ENCODE results near the gene HDAC9. TPM values are rescaled to one million over a fixed set of nuclear protein-coding genes. Genes with fewer than 3 reads are reported as not detected.

HDAC9 gene
- total RNA-seq, 4 donors from 2014 or later: 3.4 to 7.2 (median 4.5) TPM

DNA sequence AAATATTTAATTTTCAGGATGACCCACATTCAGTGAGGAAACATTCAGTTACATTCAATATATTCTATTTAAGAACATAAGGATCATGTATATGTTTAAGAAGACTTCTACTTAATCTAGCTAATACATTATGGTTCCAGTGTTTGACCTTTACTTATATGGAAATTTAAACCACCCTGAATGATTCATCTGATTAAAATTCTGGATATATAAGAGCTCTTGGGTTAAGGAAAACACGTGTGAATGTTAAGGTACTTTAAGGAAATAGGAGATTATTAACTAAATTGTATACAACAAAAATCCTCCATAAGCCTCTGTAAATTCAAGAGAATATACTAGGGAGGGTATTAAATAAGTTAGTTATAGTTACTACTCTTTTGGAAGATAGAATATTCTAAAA, 40.9 kb downstream of the HDAC9 start:
- peaks cover 3% of the 10 kb centered on the region for H3K4me1 ChIP-seq
- no peaks in the 10 kb centered on the region for H3K9me3 ChIP-seq
- no peak for DNase-seq (ENCODE audit: low spot score in 2 of 2)
- H3K27me3 ChIP-seq: no peaks in the 10 kb centered on the region
- H3K27ac ChIP-seq: no peak overlapping the region
- H3K4me3 ChIP-seq: no peak overlapping the region
- TF ChIP-seq POLR2A (IDR thresholded peaks at IDR 0.05) (no peak), POLR2AphosphoS5 (IDR thresholded peaks at IDR 0.05) (no peak), EP300 (IDR thresholded peaks at IDR 0.05) (no peak)
- TF ChIP-seq, protein P1, sequence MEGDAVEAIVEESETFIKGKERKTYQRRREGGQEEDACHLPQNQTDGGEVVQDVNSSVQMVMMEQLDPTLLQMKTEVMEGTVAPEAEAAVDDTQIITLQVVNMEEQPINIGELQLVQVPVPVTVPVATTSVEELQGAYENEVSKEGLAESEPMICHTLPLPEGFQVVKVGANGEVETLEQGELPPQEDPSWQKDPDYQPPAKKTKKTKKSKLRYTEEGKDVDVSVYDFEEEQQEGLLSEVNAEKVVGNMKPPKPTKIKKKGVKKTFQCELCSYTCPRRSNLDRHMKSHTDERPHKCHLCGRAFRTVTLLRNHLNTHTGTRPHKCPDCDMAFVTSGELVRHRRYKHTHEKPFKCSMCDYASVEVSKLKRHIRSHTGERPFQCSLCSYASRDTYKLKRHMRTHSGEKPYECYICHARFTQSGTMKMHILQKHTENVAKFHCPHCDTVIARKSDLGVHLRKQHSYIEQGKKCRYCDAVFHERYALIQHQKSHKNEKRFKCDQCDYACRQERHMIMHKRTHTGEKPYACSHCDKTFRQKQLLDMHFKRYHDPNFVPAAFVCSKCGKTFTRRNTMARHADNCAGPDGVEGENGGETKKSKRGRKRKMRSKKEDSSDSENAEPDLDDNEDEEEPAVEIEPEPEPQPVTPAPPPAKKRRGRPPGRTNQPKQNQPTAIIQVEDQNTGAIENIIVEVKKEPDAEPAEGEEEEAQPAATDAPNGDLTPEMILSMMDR (IDR thresholded peaks at IDR 0.05): no peak
- 57% methylated on average over 1 of the region's 1 CpG for WGBS
- H3K36me3 ChIP-seq: no peaks in the 10 kb centered on the region

DNA sequence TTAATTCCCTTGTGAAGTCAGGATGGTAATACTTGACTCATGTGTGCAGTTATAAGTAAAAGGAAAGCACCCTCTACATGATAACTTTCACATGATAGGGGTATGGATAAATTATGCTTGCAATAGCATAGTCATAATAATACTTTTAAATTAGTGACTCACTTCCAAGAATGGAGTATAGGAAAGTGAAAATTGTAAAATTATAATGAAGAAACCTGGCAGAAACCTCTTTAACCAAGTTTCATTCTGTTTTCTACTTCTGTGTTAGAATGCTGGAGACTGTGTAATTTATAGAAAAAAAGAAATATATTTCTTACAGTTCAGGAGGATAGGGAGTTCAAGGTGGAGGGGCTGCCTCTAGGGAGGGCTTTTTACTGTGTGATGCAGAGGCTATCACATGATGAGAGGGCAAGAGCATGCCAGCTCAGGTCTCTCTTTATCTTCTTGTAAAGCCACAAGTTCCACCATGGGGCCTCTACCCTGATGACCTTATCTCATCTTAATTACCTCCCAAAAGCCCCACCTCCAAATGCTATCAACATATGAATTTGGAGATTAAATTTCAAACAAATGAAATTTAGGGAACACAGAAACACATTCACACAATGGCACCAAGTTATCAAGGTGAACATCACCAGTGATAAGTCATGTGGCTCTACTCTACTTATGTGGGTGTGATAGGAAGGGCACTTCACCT, 43.2 kb downstream of the HDAC9 start:
- TF ChIP-seq, protein P1 (IDR thresholded peaks at IDR 0.05): no peak
- no peak for TF ChIP-seq EP300 (IDR thresholded peaks at IDR 0.05)
- no peak for TF ChIP-seq POLR2AphosphoS5 (IDR thresholded peaks at IDR 0.05)
- no peak for TF ChIP-seq POLR2A (IDR thresholded peaks at IDR 0.05)
- Histone ChIP-seq H3K9me3 (no peaks in the 10 kb centered on the region), H3K4me3 (no peak overlapping the region), H3K27ac (no peak overlapping the region), H3K36me3 (no peaks in the 10 kb centered on the region), H3K27me3 (no peaks in the 10 kb centered on the region), H3K4me1 (peaks cover 3% of the 10 kb centered on the region)
- DNase-seq (ENCODE audit: low spot score in 2 of 2): no peak

DNA sequence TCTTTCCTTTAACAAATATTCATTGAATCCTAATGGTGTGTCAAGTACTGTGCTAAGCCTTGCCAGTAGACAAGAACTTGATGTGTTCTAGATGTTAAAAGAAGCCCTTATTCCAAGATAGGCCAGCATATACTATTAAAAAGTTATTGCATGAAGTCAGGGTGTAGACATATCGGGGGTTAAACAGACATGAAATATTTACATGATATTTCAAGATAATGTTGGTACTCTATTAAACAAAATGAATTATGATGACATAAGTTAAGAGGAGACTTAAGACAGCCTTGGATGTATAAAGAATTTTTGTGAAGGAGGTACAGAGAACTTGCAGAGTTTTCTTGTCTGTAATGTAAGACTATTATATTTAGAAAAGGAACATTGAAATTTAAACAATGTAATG, 44.8 kb downstream of the HDAC9 start:
- Histone ChIP-seq H3K27ac (no peak overlapping the region), H3K9me3 (no peaks in the 10 kb centered on the region), H3K27me3 (no peaks in the 10 kb centered on the region), H3K4me1 (peaks cover 3% of the 10 kb centered on the region), H3K36me3 (no peaks in the 10 kb centered on the region), H3K4me3 (no peak overlapping the region)
- 94% methylated on average over 1 of the region's 1 CpG for WGBS
- no peak for DNase-seq (ENCODE audit: low spot score in 2 of 2)
- TF ChIP-seq, protein P1 (IDR thresholded peaks at IDR 0.05): no peak
- no peak for TF ChIP-seq POLR2A (IDR thresholded peaks at IDR 0.05)
- TF ChIP-seq POLR2AphosphoS5 (IDR thresholded peaks at IDR 0.05): no peak
- no peak for TF ChIP-seq EP300 (IDR thresholded peaks at IDR 0.05)

DNA sequence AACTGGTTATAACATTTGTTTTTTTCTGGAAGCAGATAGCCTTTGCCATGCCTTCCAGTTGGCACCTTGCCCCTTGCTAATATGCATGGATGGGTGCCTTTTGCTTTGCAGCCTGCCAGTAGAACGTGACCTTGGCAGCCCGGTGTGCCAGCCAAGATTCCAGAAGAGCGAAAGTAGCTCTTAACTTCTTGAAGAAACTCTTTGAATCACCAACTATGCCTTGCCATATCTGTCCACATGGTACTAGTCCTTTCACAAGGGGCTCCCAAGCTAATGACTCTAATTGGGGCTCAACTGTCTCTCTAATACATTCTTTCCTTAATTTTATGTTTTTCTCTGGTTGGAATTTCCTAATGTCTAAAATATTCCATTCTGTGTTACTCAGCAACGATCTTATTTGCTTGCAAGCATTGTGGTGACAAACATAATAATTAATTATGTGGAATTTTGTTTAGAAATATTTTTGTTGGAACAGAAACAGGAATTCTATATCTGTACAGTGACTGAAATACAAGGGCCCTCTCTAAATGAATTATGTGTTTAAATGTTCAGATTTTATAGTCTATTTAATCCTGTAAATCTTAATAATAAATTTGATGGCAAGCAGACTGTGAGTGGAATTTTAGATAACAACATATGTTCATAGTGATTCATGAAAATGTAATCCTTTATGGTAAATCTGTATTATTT, 45.8 kb downstream of the HDAC9 start:
- no peak overlapping the region for H3K27ac ChIP-seq
- WGBS: 11% methylated on average over 4 of the region's 4 CpGs
- H3K36me3 ChIP-seq: no peaks in the 10 kb centered on the region
- peaks cover 3% of the 10 kb centered on the region for H3K4me1 ChIP-seq
- H3K4me3 ChIP-seq: no peak overlapping the region
- no peak for DNase-seq (ENCODE audit: low spot score in 2 of 2)
- no peaks in the 10 kb centered on the region for H3K27me3 ChIP-seq
- no peaks in the 10 kb centered on the region for H3K9me3 ChIP-seq
- no peak for TF ChIP-seq POLR2A (IDR thresholded peaks at IDR 0.05)
- no peak for TF ChIP-seq POLR2AphosphoS5 (IDR thresholded peaks at IDR 0.05)

DNA sequence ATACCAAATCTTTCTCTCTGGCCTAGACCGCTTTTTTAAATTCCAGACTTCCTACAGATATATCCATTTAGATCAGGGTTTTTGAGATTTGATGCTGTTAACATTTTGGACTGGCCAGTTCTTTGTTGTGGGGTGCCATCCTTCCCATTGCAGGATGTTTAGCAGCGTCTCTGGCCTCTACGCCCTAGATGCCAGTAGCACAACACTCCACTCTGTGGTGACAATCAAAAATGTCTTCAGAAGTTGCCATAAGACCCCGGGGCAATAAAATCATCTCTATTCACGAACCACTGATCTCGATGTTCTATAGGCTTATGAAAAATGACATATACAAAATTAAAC, 46.3 kb downstream of the HDAC9 start:
- no peak overlapping the region for H3K27ac ChIP-seq
- WGBS: 81% methylated on average over 6 of the region's 6 CpGs
- H3K36me3 ChIP-seq: no peaks in the 10 kb centered on the region
- no peaks in the 10 kb centered on the region for H3K9me3 ChIP-seq
- no peaks in the 10 kb centered on the region for H3K27me3 ChIP-seq
- peaks cover 3% of the 10 kb centered on the region for H3K4me1 ChIP-seq
- H3K4me3 ChIP-seq: no peak overlapping the region
- no peak for DNase-seq (ENCODE audit: low spot score in 2 of 2)
- TF ChIP-seq, protein P1 (IDR thresholded peaks at IDR 0.05): no peak
- TF ChIP-seq POLR2AphosphoS5 (IDR thresholded peaks at IDR 0.05) (no peak), POLR2A (IDR thresholded peaks at IDR 0.05) (no peak), EP300 (IDR thresholded peaks at IDR 0.05) (no peak)
